Measurements from ENCODE around the gene ARFIP2.
A peak's percentile ranks its signal among the peaks of the same experiment; 100 is the strongest.
"Not testable (repeated sequence)": the region's sequence is repeated elsewhere in the genome, so short reads cannot be mapped to it uniquely, and the experiment has no call there.

The ARFIP2 gene

GRCh38 chr11:6481012-6481923, at the start of gene ARFIP2, which contains the start of gene TIMM10B:
TSS of gene ARFIP2 (minus strand) at chr11:6481331. CDS start at chr11:6480421, 910 bp downstream.
TSS of gene TIMM10B (plus strand) at chr11:6481501. CDS start at chr11:6481517, 16 bp downstream.
- TF ChIP-seq CTCF (IDR thresholded peaks at IDR 0.05; ENCODE audit: low read depth, low read length, missing control alignments) = no peak
- peak within 1 kb of the TSS; percentile 87 for H3K4me3 ChIP-seq (replicated peaks; ENCODE audit: low read depth, low read length)
- peak; percentile 91 for DNase-seq (ENCODE audit: extremely low read depth, low read depth)

GRCh38 chr11:6530848-6531247, 49.7 kb upstream of the ARFIP2 start:
- no peak for TF ChIP-seq CTCF (IDR thresholded peaks at IDR 0.05; ENCODE audit: low read depth, low read length, missing control alignments)

GRCh38 chr11:6529266-6529665, 48.1 kb upstream of the ARFIP2 start:
- no peak for TF ChIP-seq CTCF (IDR thresholded peaks at IDR 0.05; ENCODE audit: low read depth, low read length, missing control alignments)
- no peak for DNase-seq (ENCODE audit: extremely low read depth, low read depth)
- H3K4me3 ChIP-seq (replicated peaks; ENCODE audit: low read depth, low read length) = no peak overlapping the region

More at GRCh38 chr11:6530848-6531247, 49.7 kb upstream of the ARFIP2 start:
- no peak overlapping the region for H3K4me3 ChIP-seq (replicated peaks; ENCODE audit: low read depth, low read length)
- DNase-seq (ENCODE audit: extremely low read depth, low read depth) = no peak

- no peak for DNase-seq (ENCODE audit: extremely low read depth, low read depth)
- no peak for TF ChIP-seq CTCF (IDR thresholded peaks at IDR 0.05; ENCODE audit: low read depth, low read length, missing control alignments)
- no peak overlapping the region for H3K4me3 ChIP-seq (replicated peaks; ENCODE audit: low read depth, low read length)
These were observed 45.4 kb upstream of the ARFIP2 start for GRCh38 chr11:6526411-6527135.

- H3K4me3 ChIP-seq (replicated peaks; ENCODE audit: low read depth, low read length) = no peak overlapping the region
- DNase-seq (ENCODE audit: extremely low read depth, low read depth) = no peak
- TF ChIP-seq CTCF (IDR thresholded peaks at IDR 0.05; ENCODE audit: low read depth, low read length, missing control alignments) = no peak
These were observed 42.1 kb upstream of the ARFIP2 start for GRCh38 chr11:6523253-6523652.

- not testable (repeated sequence) for H3K4me3 ChIP-seq (replicated peaks; ENCODE audit: low read depth, low read length); DNase-seq (ENCODE audit: extremely low read depth, low read depth)
These were observed 40.8 kb upstream of the ARFIP2 start for GRCh38 chr11:6521946-6522345.

- TF ChIP-seq CTCF (IDR thresholded peaks at IDR 0.05; ENCODE audit: low read depth, low read length, missing control alignments) = no peak
- DNase-seq (ENCODE audit: extremely low read depth, low read depth) = no peak
- H3K4me3 ChIP-seq (replicated peaks; ENCODE audit: low read depth, low read length) = no peak overlapping the region
These were observed 39.1 kb upstream of the ARFIP2 start for GRCh38 chr11:6520265-6520664.

Measured in HFF-Myc (cell line).